HG02763 (cell line): ENCODE results near the gene EIF3F.

ENCODE experiments used
- ATAC-seq: cut with Tn5 transposase; IDR thresholded peaks from one replicate; pipeline ENCODE4 v1.9.1; 2021; ENCODE audit warnings: mild to moderate bottlenecking, moderate library complexity; ENCODE audit not compliant: unreplicated experiment

Gene EIF3F

DNA sequence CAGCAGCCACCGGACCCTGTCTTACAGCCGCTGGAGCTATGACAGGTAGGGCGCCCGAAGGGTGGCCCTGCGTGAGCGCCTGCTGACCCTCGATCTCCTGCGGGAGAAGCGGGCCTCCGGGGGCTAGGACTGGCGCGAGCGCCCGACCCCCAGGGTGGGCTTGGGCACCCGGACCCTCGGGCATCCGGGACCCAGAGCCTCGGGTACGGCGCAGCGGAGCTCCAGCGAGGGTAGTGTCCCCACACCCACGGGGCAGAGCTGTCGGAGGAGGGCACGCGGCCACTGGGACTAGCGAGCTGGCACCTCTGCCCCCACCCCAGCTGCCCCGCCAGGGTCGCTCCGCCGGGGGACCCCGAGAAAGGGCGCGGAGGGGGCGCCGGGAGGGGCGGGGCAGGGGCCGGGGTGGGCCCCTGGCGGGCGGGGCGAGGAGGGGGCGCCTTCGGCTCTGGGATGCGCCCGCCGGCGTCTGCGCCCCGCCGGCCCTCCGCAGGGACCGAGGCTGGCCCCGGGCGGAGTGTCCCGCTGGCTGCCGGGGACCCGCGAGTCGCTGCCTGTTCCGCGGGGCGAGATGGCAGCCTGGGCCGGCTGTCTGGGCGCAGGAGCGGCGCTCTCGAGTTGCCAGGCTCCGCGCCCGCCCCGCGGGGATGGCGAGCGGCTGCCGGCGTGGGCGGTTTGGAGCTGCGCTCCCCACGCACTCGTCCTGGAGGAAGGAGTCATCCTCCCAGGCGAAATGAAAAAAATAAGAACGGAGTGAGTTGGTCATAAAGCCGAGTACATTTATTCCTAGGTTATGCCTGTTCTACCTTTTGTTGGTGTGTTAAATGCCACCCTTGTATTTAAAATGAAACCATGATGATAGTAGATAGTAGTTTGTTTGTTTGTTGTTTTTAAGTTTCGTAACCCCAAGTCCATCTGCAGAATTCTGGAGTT lies 32.4 kb downstream of the EIF3F start:
- ATAC-seq = no peak

GRCh38 chr11:8020244-8020597 lies 33.1 kb downstream of the EIF3F start:
- no peak for ATAC-seq

- no peak for ATAC-seq
Measured at GRCh38 chr11:8021920-8022319, 34.8 kb downstream of the EIF3F start.

- ATAC-seq = no peak
Measured at GRCh38 chr11:8022876-8023275, 35.7 kb downstream of the EIF3F start.

DNA sequence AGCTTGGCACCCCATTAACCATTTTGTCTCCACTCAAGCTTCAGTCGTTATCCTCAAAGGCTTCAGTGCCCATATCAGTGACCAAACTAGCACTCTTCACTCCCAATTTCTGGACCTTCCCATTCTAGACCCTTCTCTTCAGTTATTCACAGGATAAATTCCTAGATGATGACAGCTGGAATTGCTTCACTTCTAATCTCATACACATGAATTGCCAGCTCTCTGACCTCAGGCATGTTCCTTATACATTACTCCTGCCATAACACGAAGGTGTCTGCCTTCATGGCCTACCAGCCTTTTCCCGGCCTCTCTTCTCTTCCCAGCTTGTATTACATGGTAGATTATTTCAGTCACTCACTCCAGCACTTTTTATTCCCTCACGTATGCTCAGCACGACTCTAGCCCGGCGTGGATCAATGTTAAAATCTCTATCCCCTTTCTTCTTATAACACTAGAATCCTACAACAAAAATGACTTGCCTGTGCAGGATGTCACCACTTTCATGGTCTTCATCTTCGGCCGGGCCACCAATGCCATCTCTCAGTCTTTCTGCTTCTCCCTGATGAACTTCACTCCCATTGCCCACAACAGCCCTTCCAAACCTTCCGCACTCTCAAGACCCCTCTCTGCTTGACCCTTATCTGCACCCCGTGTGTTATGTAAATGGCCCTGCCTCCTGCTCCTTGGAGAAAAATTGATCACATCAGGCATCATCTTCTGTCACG lies 36.9 kb downstream of the EIF3F start:
- ATAC-seq = no peak

DNA sequence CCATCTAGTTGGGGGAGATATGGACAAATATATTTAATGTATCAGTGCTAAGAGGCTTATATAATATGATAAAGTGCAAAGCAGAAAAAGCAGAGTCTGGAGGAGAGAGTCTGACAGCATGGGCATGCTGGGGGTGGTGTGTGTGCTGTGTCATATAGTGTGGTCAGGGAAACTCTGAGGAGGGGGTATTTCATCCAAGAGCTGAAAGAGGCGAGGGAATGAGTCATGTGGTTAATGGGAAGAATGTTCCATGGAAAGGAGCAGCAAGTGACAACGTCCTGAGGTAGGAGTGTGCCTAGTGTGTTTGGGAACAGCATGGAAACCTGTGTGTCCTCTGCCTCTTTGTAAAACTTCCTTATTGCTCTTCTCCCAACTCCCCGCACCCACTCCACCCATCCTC lies 38.0 kb downstream of the EIF3F start:
- no peak for ATAC-seq

- ATAC-seq = no peak
Measured at GRCh38 chr11:8025816-8026215, 38.7 kb downstream of the EIF3F start.

DNA sequence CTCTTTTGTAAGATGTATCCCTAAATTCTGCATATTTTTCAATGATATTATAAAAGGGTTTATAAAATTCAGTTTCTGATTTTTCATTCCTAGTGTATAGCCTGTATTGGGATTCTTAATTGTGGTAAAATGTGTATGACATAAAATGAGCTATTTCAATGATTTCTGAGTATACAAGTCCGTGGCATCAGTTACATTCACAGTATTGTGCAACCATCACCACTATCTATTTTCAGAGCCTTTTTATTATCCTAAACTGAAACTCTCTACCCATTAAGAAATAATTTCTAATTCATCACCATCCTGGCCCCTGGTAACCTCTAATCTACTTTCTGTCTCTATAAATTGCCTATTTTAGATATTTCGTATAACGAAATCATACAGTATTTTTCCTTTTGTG lies 39.8 kb downstream of the EIF3F start:
- no peak for ATAC-seq

- ATAC-seq = no peak
Measured at GRCh38 chr11:8028766-8029165, 41.6 kb downstream of the EIF3F start.

GRCh38 chr11:8030526-8031247 lies 43.5 kb downstream of the EIF3F start:
- no peak for ATAC-seq

- ATAC-seq = no peak
Measured at GRCh38 chr11:8031248-8032115, 44.3 kb downstream of the EIF3F start.

DNA sequence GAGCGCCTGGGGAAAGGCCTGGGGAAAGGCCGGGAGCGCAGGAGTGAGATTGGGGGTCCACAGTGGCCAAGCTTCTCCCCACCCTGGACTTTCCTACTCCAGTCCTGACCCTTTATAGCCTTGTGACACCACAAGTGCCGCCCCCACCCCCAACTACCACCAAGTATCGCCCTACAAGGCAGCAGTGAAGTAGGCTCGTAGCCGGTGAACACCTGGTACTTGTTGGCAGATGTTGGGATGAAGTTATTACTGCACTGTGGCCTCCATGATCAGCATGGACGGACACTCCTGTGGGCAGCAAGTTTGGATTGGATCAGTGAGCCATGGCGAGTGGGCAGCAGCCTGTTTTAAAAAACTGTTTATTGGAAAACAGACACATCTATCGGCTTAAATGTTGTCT lies 45.0 kb downstream of the EIF3F start:
- no peak for ATAC-seq

- ATAC-seq = no peak
Measured at GRCh38 chr11:8032576-8033304, 45.6 kb downstream of the EIF3F start.

GRCh38 chr11:8033305-8034105 lies 46.4 kb downstream of the EIF3F start:
- ATAC-seq = no peak

DNA sequence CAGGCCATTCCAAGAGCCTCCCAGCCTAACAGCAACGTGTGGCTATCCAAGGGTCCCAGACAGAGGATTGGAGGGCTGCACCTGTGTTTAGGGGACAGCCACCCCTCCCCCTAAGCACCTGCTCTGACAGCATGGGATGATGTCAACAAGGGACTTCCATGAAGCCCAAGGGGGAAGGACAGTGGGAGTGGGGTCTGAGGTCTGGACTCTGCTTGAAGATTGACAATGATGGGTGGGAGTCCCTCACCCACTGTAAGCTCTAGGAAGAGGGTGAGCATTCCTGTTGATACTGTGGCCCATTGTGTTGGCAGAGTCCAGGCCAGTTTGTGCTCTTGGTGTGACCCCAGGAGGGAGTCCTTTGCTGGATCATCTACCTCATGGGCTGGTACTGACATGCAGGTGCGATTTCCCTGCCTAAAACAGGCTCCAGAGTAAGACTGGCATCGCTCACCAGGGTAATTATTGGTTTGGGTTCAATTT lies 47.0 kb downstream of the EIF3F start:
- no peak for ATAC-seq

- no peak for ATAC-seq
Measured at GRCh38 chr11:8034604-8035190, 47.6 kb downstream of the EIF3F start.

DNA sequence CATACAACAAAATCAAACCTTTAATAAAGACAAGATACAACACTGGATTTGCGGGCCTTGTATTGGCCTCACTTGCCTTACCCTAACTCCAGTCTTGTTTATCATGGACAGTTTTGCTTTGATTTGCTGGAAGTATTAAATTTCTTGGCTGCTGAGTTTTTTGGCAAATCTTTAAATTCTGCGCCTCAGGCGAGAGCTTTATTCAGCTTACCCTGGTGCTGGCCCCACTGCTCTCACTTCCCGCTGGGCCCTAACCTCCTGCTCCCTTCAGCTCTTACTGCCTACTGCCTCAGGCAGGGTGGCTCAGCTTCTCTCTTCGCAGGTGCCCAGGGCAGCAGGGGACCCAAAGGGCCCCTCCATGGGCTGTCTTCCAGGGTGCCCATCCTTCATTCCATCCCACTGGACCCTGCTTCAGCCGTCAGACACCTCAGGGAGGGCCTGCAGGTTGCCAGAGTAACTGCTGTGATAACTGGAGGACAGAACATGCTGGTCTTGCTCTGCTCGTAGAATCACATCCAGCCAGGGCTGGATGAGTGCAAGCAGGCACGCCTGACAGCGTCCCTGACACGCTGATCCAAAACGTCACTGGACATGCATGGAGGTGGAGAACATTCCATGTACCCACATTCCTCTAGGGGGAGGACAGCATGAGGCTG lies 48.2 kb downstream of the EIF3F start:
- no peak for ATAC-seq
